ENCODE data around the gene GSTK1. TPM values are rescaled to one million over a fixed set of nuclear protein-coding genes. Genes with fewer than 3 reads are reported as not detected.

GSTK1 gene
- total and polyA plus RNA-seq, 9 of the 15 experiments (the other 6 are each of a cell fraction or from before 2014, with no cell fraction given) = 155 to 441 (median 233) TPM

GRCh38 chr7:143295870-143296269, 32.6 kb downstream of the GSTK1 start (continued):
- peak; percentile 77 for TF ChIP-seq JUND (IDR thresholded peaks at IDR 0.05; ENCODE audit: borderline replicate concordance, low read depth, low read length)
- peak; percentile 90 for TF ChIP-seq JUND (tag; IDR thresholded peaks at IDR 0.05; ENCODE audit: borderline replicate concordance, low read depth, low read length)
- TF ChIP-seq ATF1 (CRISPR knock-in tag; IDR thresholded peaks at IDR 0.05) = no peak
- peak; percentile 20; the same call in 1 of the 2 replicates for TF ChIP-seq ATF1 (tag; IDR thresholded peaks at IDR 0.05)
- peak; percentile 55; the same call in 1 of the 2 replicates for TF ChIP-seq SMARCC2 (IDR thresholded peaks at IDR 0.05; ENCODE audit: low read depth)
- no peak for TF ChIP-seq POLR3A (IDR thresholded peaks at IDR 0.05; ENCODE audit: borderline replicate concordance, extremely low read depth, insufficient read depth, insufficient read length)
- TF ChIP-seq, protein P1, sequence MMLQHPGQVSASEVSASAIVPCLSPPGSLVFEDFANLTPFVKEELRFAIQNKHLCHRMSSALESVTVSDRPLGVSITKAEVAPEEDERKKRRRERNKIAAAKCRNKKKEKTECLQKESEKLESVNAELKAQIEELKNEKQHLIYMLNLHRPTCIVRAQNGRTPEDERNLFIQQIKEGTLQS (IDR thresholded peaks at IDR 0.05) = peak; percentile 69
- TF ChIP-seq, protein P1 (CRISPR knock-in tag; conservative IDR thresholded peaks at IDR 0.05) = no peak
- peak; percentile 50; the same call in 1 of the 2 replicates for TF ChIP-seq TAL1 (IDR thresholded peaks at IDR 0.05)
- TF ChIP-seq ATF7 (IDR thresholded peaks at IDR 0.05) = peak; percentile 71
- no peak for TF ChIP-seq POLR2G (IDR thresholded peaks at IDR 0.05; ENCODE audit: low read depth, low read length)
- TF ChIP-seq SAP30 (IDR thresholded peaks at IDR 0.05; ENCODE audit: borderline replicate concordance, insufficient read depth, low read depth, low read length, poor library complexity, severe bottlenecking) = no peak
- no peak for TF ChIP-seq MLX (CRISPR knock-in tag; conservative IDR thresholded peaks at IDR 0.05)
- TF ChIP-seq FOSL1 (tag; conservative IDR thresholded peaks at IDR 0.05) = peak; percentile 95
- TF ChIP-seq MTA3 (IDR thresholded peaks at IDR 0.05; ENCODE audit: borderline replicate concordance) = no peak
- TF ChIP-seq, protein P2, sequence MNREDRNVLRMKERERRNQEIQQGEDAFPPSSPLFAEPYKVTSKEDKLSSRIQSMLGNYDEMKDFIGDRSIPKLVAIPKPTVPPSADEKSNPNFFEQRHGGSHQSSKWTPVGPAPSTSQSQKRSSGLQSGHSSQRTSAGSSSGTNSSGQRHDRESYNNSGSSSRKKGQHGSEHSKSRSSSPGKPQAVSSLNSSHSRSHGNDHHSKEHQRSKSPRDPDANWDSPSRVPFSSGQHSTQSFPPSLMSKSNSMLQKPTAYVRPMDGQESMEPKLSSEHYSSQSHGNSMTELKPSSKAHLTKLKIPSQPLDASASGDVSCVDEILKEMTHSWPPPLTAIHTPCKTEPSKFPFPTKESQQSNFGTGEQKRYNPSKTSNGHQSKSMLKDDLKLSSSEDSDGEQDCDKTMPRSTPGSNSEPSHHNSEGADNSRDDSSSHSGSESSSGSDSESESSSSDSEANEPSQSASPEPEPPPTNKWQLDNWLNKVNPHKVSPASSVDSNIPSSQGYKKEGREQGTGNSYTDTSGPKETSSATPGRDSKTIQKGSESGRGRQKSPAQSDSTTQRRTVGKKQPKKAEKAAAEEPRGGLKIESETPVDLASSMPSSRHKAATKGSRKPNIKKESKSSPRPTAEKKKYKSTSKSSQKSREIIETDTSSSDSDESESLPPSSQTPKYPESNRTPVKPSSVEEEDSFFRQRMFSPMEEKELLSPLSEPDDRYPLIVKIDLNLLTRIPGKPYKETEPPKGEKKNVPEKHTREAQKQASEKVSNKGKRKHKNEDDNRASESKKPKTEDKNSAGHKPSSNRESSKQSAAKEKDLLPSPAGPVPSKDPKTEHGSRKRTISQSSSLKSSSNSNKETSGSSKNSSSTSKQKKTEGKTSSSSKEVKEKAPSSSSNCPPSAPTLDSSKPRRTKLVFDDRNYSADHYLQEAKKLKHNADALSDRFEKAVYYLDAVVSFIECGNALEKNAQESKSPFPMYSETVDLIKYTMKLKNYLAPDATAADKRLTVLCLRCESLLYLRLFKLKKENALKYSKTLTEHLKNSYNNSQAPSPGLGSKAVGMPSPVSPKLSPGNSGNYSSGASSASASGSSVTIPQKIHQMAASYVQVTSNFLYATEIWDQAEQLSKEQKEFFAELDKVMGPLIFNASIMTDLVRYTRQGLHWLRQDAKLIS (CRISPR knock-in tag; IDR thresholded peaks at IDR 0.05) = no peak
- TF ChIP-seq TEAD4 (IDR thresholded peaks at IDR 0.05; ENCODE audit: low read length) = peak; percentile 21; the same call in 1 of the 2 replicates
- no peak for TF ChIP-seq TEAD4 (CRISPR knock-in tag; IDR thresholded peaks at IDR 0.05; ENCODE audit: borderline replicate concordance)
- no peak for TF ChIP-seq NCOA1 (IDR thresholded peaks at IDR 0.05; ENCODE audit: low read depth)
- TF ChIP-seq EP400 (IDR thresholded peaks at IDR 0.05) = no peak
- no peak for TF ChIP-seq EP300 (IDR thresholded peaks at IDR 0.05; ENCODE audit: low read length)
- TF ChIP-seq ZNF274 (IDR thresholded peaks at IDR 0.05; ENCODE audit: borderline replicate concordance, low read depth, low read length) = no peak
- peak; percentile 58; the same call in 1 of the 2 replicates for TF ChIP-seq SMARCA4 (IDR thresholded peaks at IDR 0.05)
- peak; percentile 13; the same call in 1 of the 2 replicates for TF ChIP-seq ZNF316 (IDR thresholded peaks at IDR 0.05)
- peak; percentile 73; the same call in 1 of the 2 replicates for TF ChIP-seq ARID1B (IDR thresholded peaks at IDR 0.05)
- TF ChIP-seq PML (IDR thresholded peaks at IDR 0.05; ENCODE audit: low read length) = no peak
- no peak for TF ChIP-seq XRCC3 (IDR thresholded peaks at IDR 0.05)

Data from K562 (cell line).